SH-SY5Y (cell line): Measurements from ENCODE around the gene SLC25A25.

Experiments used
- GATA2 ChIP-seq: IDR thresholded peaks from 2 replicates; pipeline ENCODE4 v1.6.1; 2011; ENCODE audit warnings: mild to moderate bottlenecking, low read depth, low read length
- GATA3 ChIP-seq: IDR thresholded peaks from 2 replicates; pipeline ENCODE4 v1.6.1; 2011; ENCODE audit warnings: low read depth, mild to moderate bottlenecking, low read length, moderate library complexity

GRCh38 chr9:128080206-128080605 is 12.2 kb downstream of the SLC25A25 start:
- TF ChIP-seq GATA3, result no peak
- TF ChIP-seq GATA2, result no peak
